GM15510 (cell line): ENCODE measurements around the gene EEFSEC.

ENCODE experiments used
- POLR2A ChIP-seq: IDR thresholded peaks from 3 replicates; pipeline ENCODE4 v1.6.1; 2011; ENCODE audit warnings: borderline replicate concordance; ENCODE audit not compliant: insufficient read length; ENCODE audit errors: extremely low read depth

The EEFSEC gene

GRCh38 chr3:128143496-128143895, 9.8 kb upstream of the EEFSEC start:
- no peak for TF ChIP-seq POLR2A

DNA sequence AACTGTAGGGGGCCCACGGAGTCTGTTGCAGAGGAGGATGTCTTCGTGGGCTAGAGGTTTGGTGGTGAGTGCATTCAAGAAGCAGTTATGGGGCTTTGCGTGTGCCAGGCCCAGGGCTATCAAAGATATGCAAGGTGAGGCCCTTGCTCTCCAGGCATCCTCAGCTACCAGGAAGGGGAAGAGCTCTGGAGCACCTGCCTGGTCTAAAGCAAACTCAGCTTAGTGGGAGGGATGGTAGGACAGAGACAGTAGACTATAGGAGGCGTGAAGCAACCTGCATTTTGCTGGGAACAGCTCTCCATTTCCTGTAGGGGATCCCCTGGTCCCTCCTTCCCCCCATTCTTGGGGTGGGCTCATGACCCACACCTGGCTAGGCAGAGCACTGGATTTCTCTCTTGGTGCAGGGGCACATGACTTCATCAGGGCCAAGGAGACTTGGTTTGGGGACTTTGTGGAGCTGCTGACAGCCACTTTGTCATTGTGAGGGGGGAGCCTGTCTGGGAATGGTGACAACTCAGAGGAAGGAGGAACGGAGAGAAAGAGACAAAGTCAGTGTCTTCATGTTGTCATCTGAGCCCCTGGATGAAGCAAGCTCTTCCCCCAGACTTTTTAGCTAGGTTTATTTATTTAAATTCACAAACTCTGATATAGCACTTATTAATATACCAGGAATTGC, 8.6 kb upstream of the EEFSEC start:
- TF ChIP-seq POLR2A = no peak

GRCh38 chr3:128145279-128145678, 8.0 kb upstream of the EEFSEC start:
- no peak for TF ChIP-seq POLR2A

GRCh38 chr3:128146201-128146600, 7.1 kb upstream of the EEFSEC start:
- TF ChIP-seq POLR2A = no peak

DNA sequence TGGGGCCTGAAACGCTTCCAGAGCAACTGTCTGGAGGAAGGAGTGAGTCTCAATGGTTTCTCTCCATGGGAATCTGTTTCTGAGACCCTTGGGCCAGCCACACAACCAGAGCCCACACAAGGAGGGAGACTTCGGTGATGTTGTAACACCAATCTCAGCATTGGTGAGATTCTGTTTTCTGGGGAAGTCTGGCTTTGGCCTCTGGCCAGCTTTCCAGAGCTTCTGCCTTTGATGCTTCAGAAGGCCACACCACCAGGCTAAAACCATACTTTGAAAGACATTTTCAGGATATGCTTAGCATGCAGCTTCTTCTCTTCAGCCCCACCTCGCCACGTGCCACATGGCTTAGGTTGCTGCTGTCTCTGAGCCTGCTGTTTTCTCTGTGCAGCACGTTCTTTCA, 3.6 kb upstream of the EEFSEC start:
- no peak for TF ChIP-seq POLR2A

DNA sequence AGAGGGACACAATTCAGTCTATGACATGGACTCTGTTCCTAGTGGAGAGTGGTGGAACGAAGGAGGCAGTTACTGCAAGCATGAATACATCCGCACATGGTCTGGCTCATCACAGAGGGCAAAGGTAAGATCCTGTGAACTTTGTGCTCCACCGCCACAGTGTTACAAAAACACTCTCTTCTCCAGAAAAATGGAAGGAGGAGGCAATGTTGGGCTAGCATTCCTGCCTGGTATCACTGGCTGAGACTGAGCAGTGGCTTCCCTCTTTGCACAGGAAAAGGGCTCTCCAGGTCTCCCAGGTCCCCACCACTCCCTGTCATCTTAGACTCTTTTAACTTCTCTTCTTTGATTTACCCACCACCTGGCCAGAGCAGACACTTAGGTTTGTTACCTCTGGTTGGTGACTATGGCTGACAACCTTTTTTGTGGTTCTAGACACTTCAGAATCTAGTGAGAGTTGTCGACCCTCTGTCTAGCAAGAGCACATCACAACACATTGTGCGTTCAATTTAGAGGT, 1.5 kb upstream of the EEFSEC start:
- no peak for TF ChIP-seq POLR2A

GRCh38 chr3:128152419-128153155, 694 bp upstream of the EEFSEC start:
- no peak for TF ChIP-seq POLR2A

GRCh38 chr3:128155616-128156360, 2.5 kb downstream of the EEFSEC start:
- no peak for TF ChIP-seq POLR2A

DNA sequence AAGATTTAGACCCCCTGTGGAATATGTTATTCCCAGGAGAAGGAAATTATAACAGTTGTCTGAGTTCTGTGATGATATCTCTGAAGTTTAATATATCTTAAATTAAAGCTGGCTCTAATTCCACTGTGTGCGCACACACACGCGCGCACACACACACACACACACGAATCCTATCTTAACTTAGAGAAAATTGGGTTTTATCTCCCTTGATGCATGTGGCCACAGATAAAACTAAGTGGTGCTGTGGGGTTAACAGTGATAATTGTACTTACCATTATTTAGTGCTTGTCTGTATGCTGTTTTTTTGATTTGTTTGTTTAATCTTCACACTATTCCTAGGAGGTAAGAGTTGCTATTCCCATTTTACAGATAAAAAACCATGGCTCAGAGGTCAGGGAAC, 7.4 kb downstream of the EEFSEC start:
- no peak for TF ChIP-seq POLR2A

DNA sequence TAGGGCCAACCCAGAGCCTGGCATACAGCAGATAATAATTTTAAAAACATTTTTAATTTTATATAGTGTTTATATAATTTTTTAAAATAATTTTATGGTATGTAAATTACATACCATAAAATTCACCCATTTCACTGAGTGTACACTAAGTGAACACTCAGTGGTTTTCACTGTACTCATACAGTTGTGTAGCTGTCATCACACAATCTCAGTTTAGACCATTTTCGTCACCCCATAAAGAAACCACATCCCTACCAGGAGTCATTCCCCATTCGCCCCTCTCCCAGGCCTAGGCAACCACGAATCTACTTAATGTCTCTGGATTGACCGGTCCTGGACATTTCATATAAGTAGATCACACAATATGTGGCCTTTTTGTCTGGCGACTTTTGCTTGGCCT, 10.2 kb downstream of the EEFSEC start:
- TF ChIP-seq POLR2A = no peak

DNA sequence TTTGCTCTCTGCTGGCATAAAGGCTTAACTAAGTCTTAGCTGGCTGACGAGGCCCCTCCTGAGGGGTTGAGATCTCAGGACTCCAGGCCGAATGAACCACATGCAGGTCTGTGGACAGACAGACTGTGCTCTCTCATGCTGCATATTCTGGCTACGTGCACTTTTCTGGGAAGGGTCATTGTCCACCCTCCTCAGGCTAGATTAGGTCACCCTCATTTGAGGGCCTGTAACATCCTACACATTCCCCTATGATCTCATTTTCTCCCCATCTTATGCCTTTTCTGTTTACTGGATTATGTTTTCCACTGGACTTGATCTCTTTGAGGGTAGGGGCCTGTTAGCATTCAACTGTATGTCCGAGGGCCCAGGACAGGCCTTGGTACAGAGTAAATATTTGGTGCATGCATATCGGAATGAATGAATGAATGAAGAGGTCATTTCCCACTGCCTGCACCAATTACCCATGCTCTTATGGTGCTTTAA, 13.7 kb downstream of the EEFSEC start:
- TF ChIP-seq POLR2A = no peak

- TF ChIP-seq POLR2A = no peak
Observed at GRCh38 chr3:128167646-128167972, 14.3 kb downstream of the EEFSEC start.

- TF ChIP-seq POLR2A = no peak
Observed at GRCh38 chr3:128167973-128168674, 14.8 kb downstream of the EEFSEC start.

DNA sequence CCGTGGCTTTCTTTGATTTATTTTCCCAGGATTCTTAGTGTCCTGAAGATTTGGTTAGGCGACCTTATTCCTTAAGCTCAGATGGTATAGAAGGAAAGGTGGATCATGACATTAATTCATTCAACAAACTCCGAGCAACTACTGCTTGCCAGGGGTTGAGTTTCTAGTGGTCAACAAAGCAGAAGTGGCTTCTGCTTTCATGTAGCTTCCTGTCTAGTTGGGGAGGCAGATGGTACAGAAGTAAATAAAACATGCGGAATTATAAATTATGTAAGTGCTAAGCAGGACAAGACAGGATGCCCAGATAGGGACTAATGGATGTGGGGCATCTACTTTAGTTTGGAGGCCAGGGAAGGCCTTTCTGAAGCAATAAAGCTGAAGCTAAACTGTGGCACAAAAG, 15.6 kb downstream of the EEFSEC start:
- no peak for TF ChIP-seq POLR2A
